Activated T-helper 9 cell treated with anti-CD3 and anti-CD28 coated beads, Interleukin-2, amount 50 U/mL, for 16 hours (primary cell): ENCODE measurements around the gene FPR2.
"Not testable (repeated sequence)": the region's sequence is repeated elsewhere in the genome, so short reads cannot be mapped to it uniquely, and the experiment has no call there.

ENCODE experiments used
- DNase-seq: peaks from one replicate; pipeline ENCODE4 v3.0.0-alpha.2; 2020; ENCODE audit warnings: low read depth

Gene FPR2, protein sequence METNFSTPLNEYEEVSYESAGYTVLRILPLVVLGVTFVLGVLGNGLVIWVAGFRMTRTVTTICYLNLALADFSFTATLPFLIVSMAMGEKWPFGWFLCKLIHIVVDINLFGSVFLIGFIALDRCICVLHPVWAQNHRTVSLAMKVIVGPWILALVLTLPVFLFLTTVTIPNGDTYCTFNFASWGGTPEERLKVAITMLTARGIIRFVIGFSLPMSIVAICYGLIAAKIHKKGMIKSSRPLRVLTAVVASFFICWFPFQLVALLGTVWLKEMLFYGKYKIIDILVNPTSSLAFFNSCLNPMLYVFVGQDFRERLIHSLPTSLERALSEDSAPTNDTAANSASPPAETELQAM

DNA sequence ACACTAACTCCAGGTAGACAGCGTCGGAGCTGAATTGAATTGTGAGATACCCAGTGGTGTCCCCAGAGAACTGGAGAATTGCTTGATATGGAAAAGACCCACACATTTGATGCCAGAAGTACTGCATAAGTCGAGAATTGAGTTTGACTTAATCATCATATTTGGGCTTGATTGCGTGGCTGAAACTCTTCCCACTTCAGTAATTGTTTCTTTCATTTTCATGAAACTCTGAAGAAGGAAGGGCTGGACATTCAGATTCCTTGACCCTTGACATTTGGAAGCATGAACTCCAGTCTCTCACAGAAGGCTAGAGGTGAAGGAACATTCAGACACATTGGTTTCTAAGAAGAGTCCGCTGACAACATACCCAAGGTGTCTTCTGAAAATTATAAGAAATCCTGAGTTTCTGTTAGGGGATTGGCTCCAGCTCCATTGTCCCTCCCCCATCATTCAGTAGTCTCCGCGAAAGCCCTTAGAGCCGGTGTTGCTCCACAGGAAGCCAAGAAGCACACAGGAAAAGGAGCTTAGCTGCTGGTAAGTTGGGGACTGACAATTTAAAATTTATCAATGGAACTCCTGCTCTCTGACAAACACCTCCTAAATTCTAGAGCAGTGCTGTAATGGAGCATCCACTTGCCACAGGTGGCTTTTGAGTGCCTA is at the start of gene FPR2:
TSS of gene FPR2 (plus strand) at position 484 of the 660 bp plus-strand sequence. CDS start 7,479 bp downstream, outside the sequence.
- DNase-seq, result no peak

- no peak for DNase-seq
Observed at GRCh38 chr19:51711702-51712101, 49.3 kb upstream of the FPR2 start.

DNA sequence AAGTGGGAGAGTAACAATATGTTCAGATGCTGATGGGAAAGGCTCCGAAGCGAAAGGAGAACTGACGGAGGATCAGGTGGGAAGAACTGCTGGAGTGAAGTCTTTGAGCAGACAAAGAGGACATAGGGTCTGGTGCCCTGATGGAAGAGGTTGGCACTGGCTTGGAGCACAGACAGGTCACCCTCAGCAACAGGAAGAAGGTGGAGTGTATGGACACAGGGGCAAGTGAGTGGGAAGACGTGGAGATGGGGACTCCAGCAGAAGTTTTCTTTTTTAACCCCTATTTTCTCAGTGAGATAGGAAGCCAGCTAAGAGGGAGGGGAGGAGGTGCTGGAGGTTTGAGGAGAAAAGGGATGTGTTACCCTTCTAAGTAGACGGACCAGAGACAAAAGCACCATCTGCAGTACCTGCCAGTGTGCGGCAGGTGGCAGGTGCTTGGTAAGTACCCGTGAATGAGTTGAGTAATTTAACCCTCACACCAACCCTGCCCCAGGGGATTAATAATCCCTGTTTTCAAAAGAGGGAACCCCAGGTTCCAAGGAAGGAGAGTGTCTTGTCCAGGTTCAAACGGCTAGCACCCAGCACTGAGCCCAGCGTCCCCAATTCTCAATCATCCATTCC is 48.4 kb upstream of the FPR2 start:
- DNase-seq, result no peak

GRCh38 chr19:51713319-51714285 is 47.4 kb upstream of the FPR2 start:
- DNase-seq, result no peak

- DNase-seq, result no peak
Observed at GRCh38 chr19:51714848-51715247, 46.1 kb upstream of the FPR2 start.

- DNase-seq, result no peak
Observed at GRCh38 chr19:51715850-51716249, 45.1 kb upstream of the FPR2 start.

GRCh38 chr19:51716925-51717324 is 44.1 kb upstream of the FPR2 start:
- DNase-seq, result no peak

- no peak for DNase-seq
Observed at GRCh38 chr19:51719251-51719988, 41.6 kb upstream of the FPR2 start.

DNA sequence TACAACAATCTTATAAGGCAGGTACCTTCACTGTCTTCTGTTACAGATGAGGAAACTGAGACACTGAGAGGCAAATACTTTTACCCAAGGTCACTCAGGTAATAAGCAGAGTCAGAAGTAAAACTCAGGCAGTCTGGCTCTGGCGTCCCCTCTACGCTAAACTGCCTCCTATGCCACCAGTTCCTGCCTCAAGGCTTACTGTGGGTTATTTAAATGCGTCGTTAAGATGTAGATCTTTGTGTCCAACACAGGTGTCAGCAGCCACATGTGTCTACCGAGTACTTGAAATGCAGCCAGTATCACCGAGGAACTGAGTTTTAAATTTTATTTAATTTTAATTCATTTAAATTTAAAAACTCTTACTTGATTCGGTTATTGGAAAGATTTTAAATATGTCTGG is 39.1 kb upstream of the FPR2 start:
- DNase-seq, result no peak

- no peak for DNase-seq
Observed at GRCh38 chr19:51722492-51722891, 38.5 kb upstream of the FPR2 start.

GRCh38 chr19:51724543-51724942 is 36.4 kb upstream of the FPR2 start:
- DNase-seq, result no peak

- DNase-seq, result no peak
Observed at GRCh38 chr19:51726049-51726448, 34.9 kb upstream of the FPR2 start.

DNA sequence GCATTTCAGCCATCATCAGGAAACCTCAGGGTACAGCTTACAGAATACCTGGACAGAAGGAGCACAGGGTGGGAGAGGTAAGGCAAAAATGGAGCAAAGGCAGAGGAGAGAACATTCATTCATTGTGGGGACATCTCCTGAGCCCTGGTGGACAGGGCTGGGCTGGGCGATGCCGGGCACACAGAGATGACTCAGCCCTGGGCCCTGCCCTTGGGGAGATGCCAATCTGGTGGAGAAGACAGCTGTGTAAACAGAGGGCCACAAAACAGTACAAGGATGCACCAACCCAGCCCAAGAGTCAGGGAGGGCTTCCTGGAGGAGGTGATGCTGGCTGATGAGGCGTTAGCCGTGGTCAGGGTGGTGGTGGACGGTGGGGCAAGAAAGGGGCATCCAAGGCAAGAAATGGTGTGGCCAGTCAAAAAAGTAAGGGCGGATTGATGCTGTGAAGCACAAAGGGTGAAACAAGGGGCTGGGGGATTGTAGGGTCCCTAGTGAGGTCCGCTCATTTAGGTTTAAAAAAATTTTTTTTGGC is 33.6 kb upstream of the FPR2 start:
- DNase-seq, result no peak

- no peak for DNase-seq
Observed at GRCh38 chr19:51729781-51730180, 31.2 kb upstream of the FPR2 start.

- DNase-seq, result no peak
Observed at GRCh38 chr19:51733742-51734522, 27.0 kb upstream of the FPR2 start.

DNA sequence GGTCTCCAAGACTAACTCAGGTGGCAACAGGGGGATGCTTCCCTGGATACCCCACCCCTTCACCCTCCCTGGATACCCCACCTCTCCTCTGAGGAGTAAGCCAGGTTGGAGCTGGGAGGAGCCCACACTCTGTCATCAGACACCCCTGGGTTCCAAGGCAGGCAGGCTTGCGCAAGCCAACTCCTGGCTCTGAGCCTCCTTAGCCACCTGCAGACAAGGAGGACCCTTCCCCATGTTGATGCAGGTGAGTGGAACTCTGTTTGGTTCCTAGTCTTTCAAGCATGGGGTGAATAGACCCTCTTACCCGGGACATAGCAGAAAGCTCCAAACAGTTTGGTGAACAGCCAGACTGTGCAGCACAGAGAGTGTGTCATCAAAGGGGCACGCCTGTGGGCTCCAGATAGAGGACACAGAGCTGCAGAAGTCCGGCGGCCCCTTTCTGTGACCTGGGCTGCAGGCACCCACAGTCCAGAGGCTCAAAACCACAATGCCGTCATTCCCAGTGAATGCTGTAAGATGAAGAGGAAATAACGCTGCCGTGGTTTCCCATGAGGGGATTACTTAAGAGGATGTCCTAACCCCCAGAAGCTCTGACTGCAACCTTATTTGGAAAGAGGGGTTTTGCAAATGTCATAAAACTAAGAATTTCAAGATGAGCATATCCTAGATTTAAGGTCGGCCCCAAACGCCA is 25.1 kb upstream of the FPR2 start:
- no peak for DNase-seq

GRCh38 chr19:51737389-51737788 is 23.6 kb upstream of the FPR2 start:
- DNase-seq, result no peak

DNA sequence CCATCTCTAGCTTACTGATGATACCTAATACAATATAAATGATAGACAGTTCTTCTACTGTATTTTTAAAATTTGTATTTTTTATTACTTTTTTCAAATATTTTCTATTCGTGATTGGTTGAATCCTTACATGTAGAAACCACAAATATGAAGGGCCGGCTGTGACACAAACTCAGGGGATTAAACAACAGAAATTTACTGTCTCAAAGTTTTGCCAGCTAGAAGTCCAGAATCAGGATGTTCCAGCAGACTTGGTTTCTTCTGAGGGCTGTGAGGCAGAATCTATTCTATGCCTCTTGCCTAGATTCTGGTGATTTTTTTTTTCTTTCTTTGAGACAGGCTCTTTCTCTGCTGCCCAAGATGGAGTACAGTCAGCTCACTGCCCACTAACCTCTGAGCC is 23.1 kb upstream of the FPR2 start:
- DNase-seq, result no peak

GRCh38 chr19:51738523-51738922 is 22.5 kb upstream of the FPR2 start:
- not testable (repeated sequence) for DNase-seq
